ENCODE measurements around the gene GLYR1. TPM values are rescaled to one million over a fixed set of nuclear protein-coding genes. Genes with fewer than 3 reads are reported as not detected.

The GLYR1 gene
- polyA plus RNA-seq, 1 donor from 2014 or later, result 78.6 TPM

- no peaks in the 10 kb centered on the region for H4K20me1 ChIP-seq (ENCODE audit: insufficient read depth)
- no peaks in the 10 kb centered on the region for H3K27me3 ChIP-seq (ENCODE audit: insufficient read depth, low read depth, low read length)
- H3K36me3 ChIP-seq (ENCODE audit: insufficient read depth, low read length), result no peaks in the 10 kb centered on the region
- TF ChIP-seq SMC3 (conservative IDR thresholded peaks at IDR 0.05; ENCODE audit: poor library complexity) (no peak), TAF1 (IDR thresholded peaks at IDR 0.05; ENCODE audit: low read depth) (no peak), RAD21 (conservative IDR thresholded peaks at IDR 0.05) (no peak), EP300 (conservative IDR thresholded peaks at IDR 0.05; ENCODE audit: poor library complexity, severe bottlenecking) (no peak), CTCF (IDR thresholded peaks at IDR 0.05; ENCODE audit: poor library complexity, severe bottlenecking) (no peak), POLR2AphosphoS5 (IDR thresholded peaks at IDR 0.05) (no peak), MXI1 (conservative IDR thresholded peaks at IDR 0.05; ENCODE audit: poor library complexity, severe bottlenecking) (no peak), EZH2 (IDR thresholded peaks at IDR 0.05; ENCODE audit: borderline replicate concordance, insufficient read depth, low read length, poor library complexity, severe bottlenecking) (no peak), REST (IDR thresholded peaks at IDR 0.05; ENCODE audit: borderline replicate concordance) (no peak)
- peak overlapping the region; percentile 69 for H3K9ac ChIP-seq (ENCODE audit: low read length)
- no peak overlapping the region for H2AFZ ChIP-seq (ENCODE audit: low read depth, low read length)
- no peaks in the 10 kb centered on the region for H3K9me3 ChIP-seq (ENCODE audit: low read length)
- peaks cover 60% of the 10 kb centered on the region for H3K79me2 ChIP-seq (replicated peaks; ENCODE audit: insufficient read depth, low read length)
- H3K4me2 ChIP-seq (ENCODE audit: low read length), result peak overlapping the region; percentile 91
- H3K9me2 ChIP-seq (ENCODE audit: insufficient read depth, low read length), result no peaks in the 10 kb centered on the region
- no peaks in the 10 kb centered on the region for H3F3A ChIP-seq (ENCODE audit: insufficient read depth, low read length, poor library complexity, severe bottlenecking)
- peak overlapping the region; percentile 33 for H3K27ac ChIP-seq (ENCODE audit: low read length)
- H3K4me3 ChIP-seq (ENCODE audit: low read length), result peak overlapping the region; percentile 98
Measured at GRCh38 chr16:4847774-4848587, 893 bp upstream of the GLYR1 start.

- Histone ChIP-seq H3K4me3 (ENCODE audit: low read length) (peak overlapping the region; percentile 98), H3K9me2 (ENCODE audit: insufficient read depth, low read length) (no peaks in the 10 kb centered on the region), H3K36me3 (ENCODE audit: insufficient read depth, low read length) (no peaks in the 10 kb centered on the region), H2AFZ (ENCODE audit: low read depth, low read length) (peak overlapping the region; percentile 80), H4K20me1 (ENCODE audit: insufficient read depth) (no peaks in the 10 kb centered on the region), H3K27me3 (ENCODE audit: insufficient read depth, low read depth, low read length) (no peaks in the 10 kb centered on the region), H3K4me2 (ENCODE audit: low read length) (peak overlapping the region; percentile 70), H3K79me2 (replicated peaks; ENCODE audit: insufficient read depth, low read length) (peaks cover 59% of the 10 kb centered on the region), H3F3A (ENCODE audit: insufficient read depth, low read length, poor library complexity, severe bottlenecking) (no peaks in the 10 kb centered on the region), H3K9me3 (ENCODE audit: low read length) (no peaks in the 10 kb centered on the region), H3K27ac (ENCODE audit: low read length) (peak overlapping the region; percentile 87), H3K9ac (ENCODE audit: low read length) (peak overlapping the region; percentile 92)
- TF ChIP-seq REST (IDR thresholded peaks at IDR 0.05; ENCODE audit: borderline replicate concordance), result no peak
- no peak for TF ChIP-seq RAD21 (conservative IDR thresholded peaks at IDR 0.05)
- TF ChIP-seq SMC3 (conservative IDR thresholded peaks at IDR 0.05; ENCODE audit: poor library complexity), result no peak
- TF ChIP-seq POLR2AphosphoS5 (IDR thresholded peaks at IDR 0.05), result no peak
- no peak for TF ChIP-seq CTCF (IDR thresholded peaks at IDR 0.05; ENCODE audit: poor library complexity, severe bottlenecking)
- no peak for TF ChIP-seq TAF1 (IDR thresholded peaks at IDR 0.05; ENCODE audit: low read depth)
Measured at GRCh38 chr16:4846503-4846900, 586 bp downstream of the GLYR1 start.

Measured in neural cell (in vitro differentiated cells).